ENCODE measurements around the gene ABCC1.
"Not testable (repeated sequence)": the region's sequence is repeated elsewhere in the genome, so short reads cannot be mapped to it uniquely, and the experiment has no call there.

Gene ABCC1

GRCh38 chr16:16083421-16084156 lies 134.2 kb downstream of the ABCC1 start:
- no peak for DNase-seq (ENCODE audit: low spot score)

GRCh38 chr16:16084874-16085273 lies 135.5 kb downstream of the ABCC1 start:
- no peak for DNase-seq (ENCODE audit: low spot score)

- DNase-seq (ENCODE audit: low spot score), result no peak
Observed at GRCh38 chr16:16086653-16087446, 137.4 kb downstream of the ABCC1 start.

- DNase-seq (ENCODE audit: low spot score), result no peak
Observed at GRCh38 chr16:16090238-16090637, 140.8 kb downstream of the ABCC1 start.

- DNase-seq (ENCODE audit: low spot score), result no peak
Observed at GRCh38 chr16:16092925-16093627, 143.7 kb downstream of the ABCC1 start.

- DNase-seq (ENCODE audit: low spot score), result no peak
Observed at GRCh38 chr16:16093628-16094332, 144.4 kb downstream of the ABCC1 start.

DNA sequence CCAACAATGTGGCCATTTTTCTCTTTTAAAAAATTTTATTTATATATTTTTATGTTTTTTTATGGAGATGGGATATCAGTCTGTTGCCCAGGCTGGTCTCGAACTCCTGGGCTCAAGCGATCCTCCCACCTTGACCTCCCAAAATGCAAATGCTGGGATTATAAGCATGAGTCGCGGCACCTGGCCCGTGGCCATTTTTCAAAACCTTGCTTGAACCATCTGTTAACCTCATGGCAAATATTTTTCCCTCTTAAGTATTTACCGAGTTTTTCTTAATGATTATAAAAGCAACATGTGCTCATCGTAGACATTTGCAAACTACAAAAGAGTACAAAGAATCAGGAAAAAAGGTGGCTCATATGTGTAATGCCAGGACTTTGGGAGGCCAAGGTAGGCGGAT lies 146.2 kb downstream of the ABCC1 start:
- DNase-seq (ENCODE audit: low spot score), result no peak

DNA sequence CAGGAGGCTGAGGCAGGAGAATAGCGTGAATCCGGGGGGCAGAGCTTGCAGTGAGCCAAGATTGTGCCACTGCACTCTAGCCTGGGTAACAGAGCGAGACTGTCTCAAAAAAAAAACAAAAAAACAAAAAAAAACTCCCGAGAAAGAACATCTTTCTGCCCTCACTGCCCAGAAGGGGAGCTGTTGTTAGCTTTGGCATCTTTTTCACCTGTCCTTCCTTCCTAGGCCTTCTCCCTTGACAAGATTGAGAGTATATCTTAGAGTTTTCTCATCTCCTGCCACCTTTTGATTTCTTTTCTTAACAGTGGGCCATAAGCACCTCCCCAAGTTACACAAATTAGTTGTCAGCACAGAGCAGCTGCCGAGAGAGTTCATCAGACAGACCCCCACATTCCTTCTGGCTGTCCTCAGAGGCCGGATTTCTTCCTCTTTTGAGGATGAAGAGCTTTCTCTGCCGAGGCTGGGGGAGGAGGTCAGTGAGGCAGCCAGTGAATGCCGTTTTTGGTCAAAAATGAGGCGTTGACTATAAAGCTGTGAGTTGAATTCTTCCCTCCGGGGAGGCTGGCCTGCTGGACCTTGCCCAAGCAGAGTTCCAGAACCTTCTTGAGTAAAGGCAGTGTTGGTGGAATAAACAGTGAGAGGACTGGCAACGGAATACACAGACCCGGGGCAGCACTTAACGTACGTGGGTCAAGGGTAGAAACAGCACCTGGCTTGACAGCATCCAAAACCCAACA lies 146.9 kb downstream of the ABCC1 start:
- no peak for DNase-seq (ENCODE audit: low spot score)

GRCh38 chr16:16096858-16097213 lies 147.4 kb downstream of the ABCC1 start:
- no peak for DNase-seq (ENCODE audit: low spot score)

GRCh38 chr16:16099320-16099719 lies 149.9 kb downstream of the ABCC1 start:
- DNase-seq (ENCODE audit: low spot score), result no peak

GRCh38 chr16:16100631-16101030 lies 151.2 kb downstream of the ABCC1 start:
- no peak for DNase-seq (ENCODE audit: low spot score)

- no peak for DNase-seq (ENCODE audit: low spot score)
Observed at GRCh38 chr16:16101585-16101984, 152.2 kb downstream of the ABCC1 start.

DNA sequence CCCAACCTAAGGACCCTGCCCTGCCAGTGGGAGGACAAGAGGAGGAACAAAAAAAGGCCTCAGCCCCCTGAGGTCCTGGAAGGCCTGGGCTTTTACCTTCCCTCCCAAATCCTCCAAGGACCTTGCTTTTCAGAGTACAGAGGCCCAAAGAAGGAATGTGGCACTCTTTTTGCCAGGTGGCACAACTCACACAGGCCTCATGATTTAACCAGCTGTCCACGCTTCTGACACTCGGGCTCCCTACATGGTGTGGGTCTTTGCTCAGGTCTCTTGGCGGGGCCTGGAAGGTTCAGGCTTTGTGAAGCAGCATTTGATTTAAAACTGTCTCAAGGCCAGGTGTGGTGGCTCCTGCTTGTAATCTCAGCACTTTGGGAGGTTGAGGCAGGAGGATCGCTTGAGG lies 153.3 kb downstream of the ABCC1 start:
- DNase-seq (ENCODE audit: low spot score), result no peak

GRCh38 chr16:16104132-16104803 lies 154.9 kb downstream of the ABCC1 start:
- DNase-seq (ENCODE audit: low spot score), result not testable (repeated sequence)

DNA sequence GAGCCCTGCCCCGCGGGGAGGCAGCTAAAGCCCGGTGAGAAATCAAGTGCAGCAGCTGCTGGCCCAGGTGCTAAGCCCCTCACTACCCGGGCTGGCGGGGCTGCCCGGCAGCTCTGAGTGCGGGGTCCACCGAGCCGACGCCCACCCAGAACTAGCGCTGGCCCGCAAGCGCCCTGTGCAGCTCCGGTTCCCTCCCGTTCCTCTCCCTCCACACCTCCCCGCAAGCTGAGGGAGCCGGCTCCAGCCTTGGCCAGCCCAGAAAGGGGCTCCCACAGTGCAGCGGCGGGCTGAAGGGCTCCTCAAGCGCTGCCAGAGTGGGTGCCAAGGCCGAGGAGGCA lies 155.4 kb downstream of the ABCC1 start:
- not testable (repeated sequence) for DNase-seq (ENCODE audit: low spot score)

- DNase-seq (ENCODE audit: low spot score), result no peak
Observed at GRCh38 chr16:16105646-16106045, 156.2 kb downstream of the ABCC1 start.

- DNase-seq (ENCODE audit: low spot score), result no peak
Observed at GRCh38 chr16:16106466-16106865, 157.1 kb downstream of the ABCC1 start.

GRCh38 chr16:16107839-16108238 lies 158.4 kb downstream of the ABCC1 start:
- no peak for DNase-seq (ENCODE audit: low spot score)

GRCh38 chr16:16108759-16109158 lies 159.3 kb downstream of the ABCC1 start:
- no peak for DNase-seq (ENCODE audit: low spot score)

- no peak for DNase-seq (ENCODE audit: low spot score)
Observed at GRCh38 chr16:16109453-16110110, 160.2 kb downstream of the ABCC1 start.

DNA sequence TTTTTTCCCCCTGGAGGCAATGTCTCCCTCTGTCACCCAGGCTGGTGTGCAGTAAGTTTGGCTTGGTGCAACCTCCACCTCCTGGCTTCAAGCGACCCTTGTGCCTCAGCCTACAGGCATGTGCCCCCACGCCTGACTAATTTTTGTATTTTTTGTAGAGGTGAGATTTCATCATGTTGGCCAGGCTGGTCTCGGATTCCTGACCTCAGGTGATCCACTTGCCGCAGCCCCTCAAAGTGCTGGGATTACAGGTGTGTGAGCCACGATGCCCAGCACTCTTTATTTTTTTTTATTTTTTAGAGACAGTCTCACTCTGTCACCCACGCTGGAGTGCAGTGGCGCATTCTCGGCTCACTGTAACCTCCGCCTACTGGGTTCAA lies 160.7 kb downstream of the ABCC1 start:
- DNase-seq (ENCODE audit: low spot score), result no peak

Measured in putamen (tissue), 1 donor.